Stimulated activated naive CD8-positive, alpha-beta T cell treated with anti-CD3 and anti-CD28 coated beads, Interleukin-15, Interleukin-2, amounts not matched to agents 100 U/mL and 50 U/mL, for 24 hours (primary cell): Measurements from ENCODE around the gene SEC61A2.
"Not testable (repeated sequence)": the region's sequence is repeated elsewhere in the genome, so short reads cannot be mapped to it uniquely, and the experiment has no call there.

Source experiments
- ATAC-seq: fragments of 150-1000 bp; cut with Tn5 transposase; one replicate; pipeline ENCODE4 v1.10.0; 2021
- DNase-seq: peaks from one replicate; pipeline ENCODE4 v3.0.0; 2021

SEC61A2 gene

GRCh38 chr10:12129222-12130111 is at the start of gene SEC61A2:
Gene SEC61A2, plus strand, starts transcription at chr10:12129677. Its CDS starts 111 bp downstream, at chr10:12129788.
- peak; percentile 96 for ATAC-seq
- peak; percentile 100 for DNase-seq

GRCh38 chr10:12081470-12081869 is 48.0 kb upstream of the SEC61A2 start:
- ATAC-seq (no peak), DNase-seq (no peak)

- DNase-seq (no peak), ATAC-seq (no peak)
These were observed 47.5 kb upstream of the SEC61A2 start for GRCh38 chr10:12081879-12082557.

- ATAC-seq: no peak
- DNase-seq: no peak
These were observed 40.6 kb upstream of the SEC61A2 start for GRCh38 chr10:12088919-12089318.

- ATAC-seq (no peak), DNase-seq (no peak)
These were observed 38.1 kb upstream of the SEC61A2 start for GRCh38 chr10:12091421-12091820.

- not testable (repeated sequence) for DNase-seq, ATAC-seq
These were observed 32.1 kb upstream of the SEC61A2 start for GRCh38 chr10:12097361-12097760.

GRCh38 chr10:12097791-12098190 is 31.7 kb upstream of the SEC61A2 start:
- ATAC-seq: no peak

GRCh38 chr10:12098966-12099365 is 30.5 kb upstream of the SEC61A2 start:
- ATAC-seq: no peak
- no peak for DNase-seq

More at GRCh38 chr10:12097791-12098190, 31.7 kb upstream of the SEC61A2 start:
- DNase-seq: no peak

GRCh38 chr10:12103802-12104201 is 25.7 kb upstream of the SEC61A2 start:
- DNase-seq: no peak

GRCh38 chr10:12107781-12108180 is 21.7 kb upstream of the SEC61A2 start:
- no peak for DNase-seq
- ATAC-seq: no peak

More at GRCh38 chr10:12103802-12104201, 25.7 kb upstream of the SEC61A2 start:
- ATAC-seq: no peak

- DNase-seq (no peak), ATAC-seq (no peak)
These were observed 20.2 kb upstream of the SEC61A2 start for GRCh38 chr10:12109286-12109685.

GRCh38 chr10:12111528-12111927 is 17.9 kb upstream of the SEC61A2 start:
- no peak for DNase-seq
- ATAC-seq: peak; percentile 30

- ATAC-seq (no peak), DNase-seq (no peak)
These were observed 15.8 kb upstream of the SEC61A2 start for GRCh38 chr10:12113627-12114026.

GRCh38 chr10:12121673-12122072 is 7.8 kb upstream of the SEC61A2 start:
- DNase-seq (no peak), ATAC-seq (no peak)

GRCh38 chr10:12130237-12130872 is 878 bp downstream of the SEC61A2 start:
- DNase-seq: peak; percentile 47
- ATAC-seq: peak; percentile 34

GRCh38 chr10:12135631-12136030 is 6.2 kb downstream of the SEC61A2 start:
- ATAC-seq: no peak
- DNase-seq: no peak

GRCh38 chr10:12140038-12140437 is 10.6 kb downstream of the SEC61A2 start:
- ATAC-seq: no peak
- DNase-seq: no peak

GRCh38 chr10:12144538-12144937 is 15.1 kb downstream of the SEC61A2 start:
- no peak for DNase-seq
- no peak for ATAC-seq

- ATAC-seq (no peak), DNase-seq (no peak)
These were observed 20.7 kb downstream of the SEC61A2 start for GRCh38 chr10:12150163-12150562.

- no peak for DNase-seq
- ATAC-seq: no peak
These were observed 25.0 kb downstream of the SEC61A2 start for GRCh38 chr10:12154516-12154915.

- DNase-seq (no peak), ATAC-seq (no peak)
These were observed 27.1 kb downstream of the SEC61A2 start for GRCh38 chr10:12156367-12157123.

- no peak for DNase-seq
- no peak for ATAC-seq
These were observed 28.6 kb downstream of the SEC61A2 start for GRCh38 chr10:12158111-12158510.
